Liver (tissue), 9 donors: ENCODE measurements around the gene RTP5. TPM values are rescaled to one million over a fixed set of nuclear protein-coding genes. Genes with fewer than 3 reads are reported as not detected.

ENCODE experiments used
- DNase-seq: peaks from one replicate; pipeline ENCODE4 v3.0.0-alpha.2; 2017; ENCODE audit warnings: low spot score
- H3K27ac ChIP-seq, 2 donors: one replicate each; pipeline ENCODE4 v1.7.0; 2013; ENCODE audit warnings: inconsistent platforms in 2 of 2, low read length in 2 of 2, control low read depth in 1 of 2, low read depth in 1 of 2, mild to moderate bottlenecking in 1 of 2
- H3K27me3 ChIP-seq, 4 donors: one replicate each; pipeline versions ENCODE4 v1.6.1 to v1.7.0; 2013; ENCODE audit warnings: low read length in 3 of 4, inconsistent platforms in 1 of 4, mild to moderate bottlenecking in 1 of 4, moderate library complexity in 1 of 4; ENCODE audit not compliant: control insufficient read depth in 4 of 4, insufficient read depth in 4 of 4
- H3K36me3 ChIP-seq, 4 donors: one replicate each; pipeline versions ENCODE4 v1.6.1 to v1.7.0; 2013; ENCODE audit warnings: low read length in 3 of 4, mild to moderate bottlenecking in 3 of 4, low read depth in 1 of 4, moderate library complexity in 1 of 4; ENCODE audit not compliant: control insufficient read depth in 4 of 4, insufficient read depth in 3 of 4
- H3K4me1 ChIP-seq, 4 donors: one replicate each; pipeline versions ENCODE4 v1.6.1 to v1.7.0; 2013; ENCODE audit warnings: low read length in 3 of 4, mild to moderate bottlenecking in 3 of 4, moderate library complexity in 1 of 4; ENCODE audit not compliant: control insufficient read depth in 4 of 4, insufficient read depth in 4 of 4
- H3K4me3 ChIP-seq, 3 donors: one replicate each; pipeline versions ENCODE4 v1.6.1 to v1.7.0; 2013; ENCODE audit warnings: low read length in 3 of 3, control low read depth in 1 of 3, low read depth in 1 of 3, mild to moderate bottlenecking in 1 of 3
- H3K9ac ChIP-seq, 2 donors: one replicate each; pipeline ENCODE4 v1.7.0; 2013; ENCODE audit warnings: low read length in 2 of 2, mild to moderate bottlenecking in 2 of 2, moderate library complexity in 2 of 2, control low read depth in 1 of 2, low read depth in 1 of 2
- H3K9me3 ChIP-seq, 4 donors: one replicate each; pipeline versions ENCODE4 v1.6.1 to v1.7.0; 2013; ENCODE audit warnings: low read length in 3 of 4; ENCODE audit not compliant: control insufficient read depth in 4 of 4
- CTCF ChIP-seq: fragments of 150-350 bp; IDR thresholded peaks from 2 replicates; pipeline ENCODE4 v1.5.1; 2017; ENCODE audit warnings: improper control_type of control experiment, low read depth, low read length; ENCODE audit not compliant: missing input control
- EGR1 ChIP-seq, 2 donors: IDR thresholded peaks; 2 replicates each; pipeline ENCODE4 v1.6.1; 2016 to 2018; ENCODE audit warnings: antibody characterized with exemption in 2 of 2, low read depth in 2 of 2
- FOXA1 ChIP-seq: IDR thresholded peaks from 2 replicates; pipeline ENCODE4 v1.6.1; 2016; ENCODE audit warnings: antibody characterized with exemption
- FOXA2 ChIP-seq: IDR thresholded peaks from 2 replicates; pipeline ENCODE4 v1.6.1; 2016; ENCODE audit warnings: antibody characterized with exemption
- GABPA ChIP-seq, 2 donors: IDR thresholded peaks in 1 of 2; conservative IDR thresholded peaks in 1 of 2; 2 replicates each; pipeline ENCODE4 v1.6.1; 2016; ENCODE audit warnings: antibody characterized with exemption in 2 of 2, mild to moderate bottlenecking in 1 of 2, moderate library complexity in 1 of 2
- HNF4A ChIP-seq, 2 donors: conservative IDR thresholded peaks; 2 replicates each; pipeline ENCODE4 v1.6.1; 2016; ENCODE audit warnings: antibody characterized with exemption in 2 of 2, mild to moderate bottlenecking in 2 of 2
- HNF4G ChIP-seq: IDR thresholded peaks from 2 replicates; pipeline ENCODE4 v1.6.1; 2016; ENCODE audit warnings: antibody characterized with exemption
- JUND ChIP-seq, 2 donors: IDR thresholded peaks; 2 replicates each; pipeline ENCODE4 v1.6.1; 2016; ENCODE audit warnings: antibody characterized with exemption in 2 of 2
- MAX ChIP-seq: IDR thresholded peaks from 2 replicates; pipeline ENCODE4 v1.6.1; 2016; ENCODE audit warnings: antibody characterized with exemption
- NR2F2 ChIP-seq: IDR thresholded peaks from 2 replicates; pipeline ENCODE4 v1.6.1; 2016; ENCODE audit warnings: antibody characterized with exemption
- RAD21 ChIP-seq, 2 donors: IDR thresholded peaks; 2 replicates each; pipeline ENCODE4 v1.6.1; 2016; ENCODE audit warnings: antibody characterized with exemption in 2 of 2, mild to moderate bottlenecking in 2 of 2
- REST ChIP-seq: IDR thresholded peaks from 2 replicates; pipeline ENCODE4 v1.6.1; 2016; ENCODE audit warnings: antibody characterized with exemption, mild to moderate bottlenecking
- RXRA ChIP-seq, 2 donors: IDR thresholded peaks; 2 replicates each; pipeline ENCODE4 v1.6.1; 2017 to 2018; ENCODE audit warnings: antibody characterized with exemption in 2 of 2, mild to moderate bottlenecking in 1 of 2
- SP1 ChIP-seq: IDR thresholded peaks from 2 replicates; pipeline ENCODE4 v1.6.1; 2018; ENCODE audit warnings: antibody characterized with exemption, mild to moderate bottlenecking
- TAF1 ChIP-seq: conservative IDR thresholded peaks from 2 replicates; pipeline ENCODE4 v1.6.1; 2016; ENCODE audit warnings: antibody characterized with exemption, mild to moderate bottlenecking
- YY1 ChIP-seq: IDR thresholded peaks from 2 replicates; pipeline ENCODE4 v1.6.1; 2016; ENCODE audit warnings: antibody characterized with exemption, mild to moderate bottlenecking
- ZBTB33 ChIP-seq: IDR thresholded peaks from 2 replicates; pipeline ENCODE4 v1.6.1; 2016; ENCODE audit warnings: antibody characterized with exemption
- WGBS: extraction: QIAGEN DNeasy Blood & Tissue Kit; methylation state at CpG from one replicate; pipeline ENCODE4 v1.1.7; 2013; 5-methylcytosine and 5-hydroxymethylcytosine counted together
- polyA plus RNA-seq, 2 donors: library from polyadenylated mRNA; stranded (reverse) in 1 of 2; unstranded in 1 of 2; fragments of 200-250 nt in 1 of 2; fragments of >200 nt in 1 of 2; fragmentation: Nextera tagmentation in 1 of 2; extraction: Ambion mirVana in 1 of 2; gene quantifications; one replicate each; pipeline versions ENCODE4 v1.2.1 to v1.2.3, GENCODE V29; 2013 to 2015
- total RNA-seq, 2 donors: library from RNA; depleted of rRNA; stranded (reverse); fragments of >200 nt; gene quantifications; one replicate each; pipeline ENCODE4 v1.2.3, GENCODE V29; 2014
- TF ChIP-seq, protein P1 (sequence below): IDR thresholded peaks from 2 replicates; pipeline ENCODE4 v1.6.1; 2016; ENCODE audit warnings: antibody characterized with exemption
- donor health status: healthy.
- donor health status: healthy.
- donor health status: healthy.
- donor health status: healthy.
- donor health status: healthy.

RTP5 gene
- total and polyA plus RNA-seq, 4 donors: under 0.01 to 0.03 TPM; not detected in 2

GRCh38 chr2:241891315-241891987 lies 21.9 kb downstream of the RTP5 start:
- WGBS: 90% methylated on average over 27 of the region's 27 CpGs
- TF ChIP-seq NR2F2 (no peak), YY1 (no peak), MAX (no peak), EGR1 (IDR thresholded peaks at IDR 0.05; ENCODE audit: low read depth in 2 of 2) (no peak), FOXA1 (no peak), GABPA (IDR thresholded peaks at IDR 0.05 in 1 of 2, conservative IDR thresholded peaks at IDR 0.05 in 1 of 2) (no peak), SP1 (no peak), HNF4G (no peak), REST (no peak), JUND (IDR thresholded peaks at IDR 0.05) (no peak), FOXA2 (no peak)
- Histone ChIP-seq H3K9ac (no peak overlapping the region), H3K9me3 (no peaks in the 10 kb centered on the region), H3K4me1 (peaks cover 3 to 18% (median 9%) of the 10 kb centered on the region in 4 donors), H3K4me3 (no peak overlapping the region), H3K27me3 (no peaks in the 10 kb centered on the region), H3K27ac (peak overlapping the region; percentile 59 to 77), H3K36me3 (peaks cover 0 to 2% (median 0%) of the 10 kb centered on the region in 4 donors)
- DNase-seq: no peak

DNA sequence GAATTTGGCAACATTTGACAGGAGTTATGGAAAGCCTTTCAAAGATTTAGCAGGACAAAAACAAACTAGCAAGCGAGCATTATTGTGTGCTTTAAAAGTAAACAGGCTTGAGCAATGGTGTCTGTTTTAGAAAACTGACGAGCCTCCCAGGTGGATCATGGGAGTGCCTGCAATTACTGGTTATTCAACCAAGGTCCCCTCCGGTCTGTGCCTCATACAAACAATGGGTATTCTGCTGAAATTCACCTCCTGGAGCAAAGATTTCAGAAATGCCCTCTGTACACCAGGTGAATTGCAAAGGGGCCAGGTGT lies 22.4 kb downstream of the RTP5 start:
- 44% methylated on average over 3 of the region's 3 CpGs for WGBS
- Histone ChIP-seq H3K27ac (peak overlapping the region; percentile 59 to 77), H3K4me3 (no peak overlapping the region), H3K9ac (peak overlapping the region in 1 of 2 donors; percentile 7), H3K9me3 (no peaks in the 10 kb centered on the region), H3K4me1 (peaks cover 3 to 18% (median 10%) of the 10 kb centered on the region in 4 donors), H3K36me3 (peaks cover 0 to 2% (median 0%) of the 10 kb centered on the region in 4 donors), H3K27me3 (no peaks in the 10 kb centered on the region)
- TF ChIP-seq EGR1 (IDR thresholded peaks at IDR 0.05; ENCODE audit: low read depth in 2 of 2): no peak
- no peak for TF ChIP-seq GABPA (IDR thresholded peaks at IDR 0.05 in 1 of 2, conservative IDR thresholded peaks at IDR 0.05 in 1 of 2)
- TF ChIP-seq HNF4A (conservative IDR thresholded peaks at IDR 0.05): peak in 1 of 2 donors; percentile 10
- TF ChIP-seq RAD21 (IDR thresholded peaks at IDR 0.05): no peak
- TF ChIP-seq JUND (IDR thresholded peaks at IDR 0.05): no peak
- TF ChIP-seq ZBTB33: no peak
- TF ChIP-seq HNF4G: no peak
- TF ChIP-seq TAF1: no peak
- peak; percentile 27 for TF ChIP-seq YY1
- peak; percentile 9 for TF ChIP-seq MAX
- TF ChIP-seq FOXA1: no peak
- TF ChIP-seq, protein P1, sequence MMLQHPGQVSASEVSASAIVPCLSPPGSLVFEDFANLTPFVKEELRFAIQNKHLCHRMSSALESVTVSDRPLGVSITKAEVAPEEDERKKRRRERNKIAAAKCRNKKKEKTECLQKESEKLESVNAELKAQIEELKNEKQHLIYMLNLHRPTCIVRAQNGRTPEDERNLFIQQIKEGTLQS: no peak
- peak in 1 of 2 donors; percentile 10 for TF ChIP-seq RXRA (IDR thresholded peaks at IDR 0.05)
- TF ChIP-seq CTCF: no peak
- TF ChIP-seq REST: no peak
- no peak for TF ChIP-seq NR2F2
- peak; percentile 40 for TF ChIP-seq FOXA2
- no peak for TF ChIP-seq SP1
- no peak for DNase-seq
